Brain pericyte (primary cell): ENCODE measurements around the gene XXYLT1.
A peak's percentile ranks its signal among the peaks of the same experiment; 100 is the strongest.
"Not testable (repeated sequence)": the region's sequence is repeated elsewhere in the genome, so short reads cannot be mapped to it uniquely, and the experiment has no call there.

Experiments used
- DNase-seq: peaks from one replicate; pipeline ENCODE4 v3.0.0-alpha.2; 2012; ENCODE audit warnings: low read depth, low spot score

Gene XXYLT1

DNA sequence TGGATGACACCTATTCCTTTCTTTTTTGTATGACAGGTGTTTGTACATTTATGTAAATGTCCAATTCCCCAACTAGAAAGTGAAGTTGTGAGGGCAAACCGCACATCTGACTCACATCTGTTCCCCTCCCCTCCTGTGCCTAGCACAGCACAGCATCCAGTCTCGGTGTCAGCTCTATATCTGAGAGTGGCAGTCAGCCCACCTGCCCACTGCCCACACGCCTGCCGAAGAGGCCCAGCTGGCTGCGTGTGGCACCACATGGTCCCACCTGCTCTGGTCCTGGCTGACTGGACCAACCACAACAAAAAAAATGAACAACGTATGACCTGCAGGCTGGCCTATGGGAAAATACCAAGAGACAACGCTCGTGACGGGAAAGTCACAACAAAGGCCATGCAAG lies 62.8 kb downstream of the XXYLT1 start:
- no peak for DNase-seq

- DNase-seq = no peak
Observed at GRCh38 chr3:195207731-195208130, 63.2 kb downstream of the XXYLT1 start.

DNA sequence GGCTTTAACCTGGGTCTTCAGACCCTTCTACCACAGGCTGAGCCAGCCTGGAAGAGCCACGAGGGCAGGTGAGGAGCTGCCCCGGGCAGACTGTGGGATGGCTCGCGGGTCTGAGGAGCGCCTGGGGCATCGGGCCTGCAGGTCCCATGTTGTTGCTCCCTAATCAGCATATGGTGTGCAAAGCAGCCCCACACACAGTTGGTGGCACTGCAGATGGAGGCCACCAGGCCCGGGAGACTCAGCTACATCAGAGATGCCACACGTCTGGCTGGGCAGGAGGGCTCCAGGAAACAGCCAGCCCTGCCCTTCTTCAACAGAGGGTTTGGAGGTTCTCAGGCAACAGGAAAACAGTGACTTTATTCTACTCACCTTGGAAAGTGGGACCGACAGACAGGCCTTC lies 63.9 kb downstream of the XXYLT1 start:
- DNase-seq = no peak

DNA sequence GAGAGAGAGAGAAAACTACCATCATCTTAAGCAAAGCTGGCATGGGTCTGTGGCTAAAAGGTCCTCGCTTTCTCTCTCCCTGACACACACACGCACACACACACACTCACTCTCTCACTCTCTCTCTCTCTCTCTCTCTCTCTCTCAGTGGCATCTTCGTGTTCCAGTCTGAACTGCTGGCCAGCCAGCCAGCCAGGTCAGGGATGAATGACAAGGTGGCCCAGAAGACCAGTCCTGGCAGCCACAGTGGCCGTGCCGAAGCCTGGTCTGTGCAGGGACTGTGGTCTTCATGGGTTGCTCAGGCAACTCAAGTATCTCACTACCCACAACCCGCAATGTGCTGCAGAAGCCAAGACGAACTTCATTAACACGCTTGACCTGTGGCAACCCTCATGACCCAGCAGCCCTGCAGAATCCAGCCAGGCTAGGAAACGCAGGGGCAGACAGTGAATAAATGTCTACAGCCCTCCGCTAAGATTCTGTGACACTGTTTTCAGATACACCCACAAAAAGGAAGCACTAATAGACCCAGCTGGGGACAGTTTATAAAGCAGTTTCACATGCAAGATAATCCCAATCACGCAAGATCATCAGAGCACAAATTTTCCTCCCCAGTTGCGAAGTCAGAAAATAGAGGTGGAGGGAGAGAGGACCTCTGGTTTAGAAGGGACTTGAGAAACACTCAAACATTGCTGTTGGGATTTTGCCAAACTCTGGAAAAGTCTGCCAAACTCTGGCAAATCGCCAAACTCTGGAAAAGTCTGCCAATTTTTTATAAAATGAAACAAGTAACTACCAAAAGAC lies 66.4 kb downstream of the XXYLT1 start:
- peak; percentile 39 for DNase-seq

DNA sequence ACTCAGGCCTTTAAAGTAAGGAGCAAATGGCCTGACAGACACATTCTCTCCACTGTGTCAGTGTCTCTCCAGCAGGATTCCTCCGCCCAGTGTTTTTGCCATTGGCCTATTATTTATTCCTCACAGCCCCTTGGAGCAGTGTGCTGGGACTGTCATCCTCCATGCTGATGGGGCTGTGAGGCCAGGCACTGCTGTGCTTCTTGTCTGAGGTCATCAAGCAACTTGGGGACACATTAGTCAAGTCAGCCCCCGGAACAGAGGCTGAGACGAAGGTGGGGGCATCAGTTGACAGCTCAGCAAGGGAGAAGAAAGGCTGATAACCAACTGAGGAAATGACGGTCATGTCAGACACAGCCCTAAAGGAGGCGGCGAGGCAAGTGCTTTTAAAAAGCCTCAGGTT lies 67.4 kb downstream of the XXYLT1 start:
- DNase-seq = no peak

DNA sequence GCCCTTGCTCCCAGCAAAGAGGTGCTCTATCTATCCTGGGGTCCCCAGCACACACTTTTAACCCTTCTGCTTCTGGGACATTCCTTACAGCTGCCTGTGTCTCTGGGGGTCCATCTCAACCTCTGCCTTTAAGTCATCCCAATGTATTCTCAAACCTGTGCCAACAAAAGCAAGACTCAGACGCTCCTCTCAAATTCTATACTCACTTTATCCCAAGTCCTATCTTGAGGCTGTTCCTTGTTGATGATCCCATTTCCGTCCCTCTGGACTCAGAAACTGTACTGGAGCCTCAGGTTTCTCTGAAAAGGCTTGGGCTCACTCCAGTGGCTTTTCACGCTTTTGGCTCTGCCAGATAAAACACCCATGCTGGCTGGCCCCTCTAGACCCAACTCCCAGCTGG lies 69.7 kb downstream of the XXYLT1 start:
- no peak for DNase-seq

GRCh38 chr3:195200010-195200822 lies 70.7 kb downstream of the XXYLT1 start:
- no peak for DNase-seq

GRCh38 chr3:195198426-195199346 lies 72.3 kb downstream of the XXYLT1 start:
- DNase-seq = no peak

DNA sequence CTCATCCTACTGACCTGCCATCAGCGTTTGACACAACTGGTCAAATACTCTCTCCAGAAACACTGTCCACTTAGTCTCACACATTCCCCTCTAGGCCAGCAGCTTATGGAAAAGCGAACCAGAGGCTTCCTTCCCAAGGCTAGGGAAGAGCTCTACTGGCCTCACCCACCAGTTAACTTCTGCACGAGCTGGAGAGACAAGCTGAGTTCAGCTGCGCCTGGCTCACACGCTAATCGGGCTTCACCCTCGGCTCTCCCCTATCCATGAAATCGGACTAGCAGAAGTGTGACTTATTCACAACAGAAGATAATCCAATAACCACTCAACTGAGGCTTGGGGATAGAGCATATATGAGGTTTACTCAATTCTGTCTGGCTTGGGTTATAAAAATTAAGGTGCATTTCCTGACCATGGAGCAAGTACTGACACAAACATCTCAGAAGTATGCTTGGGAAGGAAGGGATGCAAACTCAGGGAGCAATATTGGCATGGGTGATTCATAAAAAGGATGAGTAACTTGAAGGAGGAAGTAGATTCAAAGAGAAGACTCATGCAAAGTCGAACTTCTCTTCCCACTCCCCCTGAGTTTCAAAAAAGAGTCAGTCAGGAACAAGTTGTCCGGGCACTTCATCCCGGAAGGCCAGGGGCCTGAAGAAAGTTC lies 73.1 kb downstream of the XXYLT1 start:
- no peak for DNase-seq

GRCh38 chr3:195196266-195196665 lies 74.7 kb downstream of the XXYLT1 start:
- peak; percentile 50 for DNase-seq

GRCh38 chr3:195195321-195196209 lies 75.4 kb downstream of the XXYLT1 start:
- no peak for DNase-seq

- DNase-seq = no peak
Observed at GRCh38 chr3:195194559-195195206, 76.3 kb downstream of the XXYLT1 start.

DNA sequence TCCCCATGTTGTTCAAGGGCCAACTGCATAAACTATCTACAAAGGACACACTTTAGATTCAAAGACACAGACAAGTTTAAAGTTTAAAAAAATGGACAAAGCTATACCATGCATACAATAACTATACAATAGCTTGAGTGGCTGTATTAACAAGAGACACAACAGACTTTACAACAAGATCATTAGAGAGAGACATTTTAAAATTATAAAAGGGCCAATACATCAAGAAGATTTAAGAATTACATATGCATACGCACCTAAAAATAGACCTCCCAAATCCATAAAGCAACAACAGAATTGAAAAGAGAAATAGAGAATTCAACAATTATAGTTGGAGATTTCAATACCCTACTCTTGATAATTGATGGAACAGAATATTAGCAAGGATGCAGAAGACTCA lies 79.4 kb downstream of the XXYLT1 start:
- DNase-seq = no peak

DNA sequence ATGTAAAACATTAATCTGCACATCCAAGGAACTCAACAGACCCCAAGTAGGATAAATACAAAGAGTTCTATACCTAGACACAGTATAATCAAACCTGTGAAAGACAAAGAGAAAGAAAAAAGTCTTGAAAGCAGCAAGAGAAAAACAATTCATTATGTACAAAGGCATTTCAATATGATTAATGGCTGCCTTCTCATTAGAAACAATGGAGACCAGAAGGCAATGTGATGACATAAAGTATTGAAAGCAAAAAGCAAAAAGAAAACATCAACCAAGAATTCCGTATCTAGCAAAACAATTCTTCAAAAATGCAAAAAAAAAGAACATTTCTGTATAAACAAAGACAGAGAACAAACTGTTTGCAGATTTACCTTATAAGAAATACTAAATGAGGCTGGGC lies 81.1 kb downstream of the XXYLT1 start:
- DNase-seq = no peak

GRCh38 chr3:195188426-195188927 lies 82.5 kb downstream of the XXYLT1 start:
- DNase-seq = no peak

GRCh38 chr3:195187609-195188425 lies 83.1 kb downstream of the XXYLT1 start:
- no peak for DNase-seq

DNA sequence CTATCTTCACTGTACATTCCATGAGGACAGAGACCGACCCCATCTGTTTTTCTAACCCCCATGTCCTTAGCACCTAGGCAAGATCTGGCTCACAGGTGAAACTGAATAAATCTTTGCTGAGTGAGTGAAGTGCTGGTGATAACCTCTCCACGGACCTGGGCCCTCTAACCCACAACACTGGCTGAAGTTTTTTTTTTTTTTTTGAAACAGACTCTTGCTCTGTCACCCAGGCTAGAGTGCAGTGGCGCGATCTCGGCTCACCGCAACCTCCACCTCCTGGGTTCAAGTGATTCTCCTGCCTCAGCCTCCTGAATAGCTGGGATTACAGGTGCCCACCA lies 84.3 kb downstream of the XXYLT1 start:
- DNase-seq = not testable (repeated sequence)

DNA sequence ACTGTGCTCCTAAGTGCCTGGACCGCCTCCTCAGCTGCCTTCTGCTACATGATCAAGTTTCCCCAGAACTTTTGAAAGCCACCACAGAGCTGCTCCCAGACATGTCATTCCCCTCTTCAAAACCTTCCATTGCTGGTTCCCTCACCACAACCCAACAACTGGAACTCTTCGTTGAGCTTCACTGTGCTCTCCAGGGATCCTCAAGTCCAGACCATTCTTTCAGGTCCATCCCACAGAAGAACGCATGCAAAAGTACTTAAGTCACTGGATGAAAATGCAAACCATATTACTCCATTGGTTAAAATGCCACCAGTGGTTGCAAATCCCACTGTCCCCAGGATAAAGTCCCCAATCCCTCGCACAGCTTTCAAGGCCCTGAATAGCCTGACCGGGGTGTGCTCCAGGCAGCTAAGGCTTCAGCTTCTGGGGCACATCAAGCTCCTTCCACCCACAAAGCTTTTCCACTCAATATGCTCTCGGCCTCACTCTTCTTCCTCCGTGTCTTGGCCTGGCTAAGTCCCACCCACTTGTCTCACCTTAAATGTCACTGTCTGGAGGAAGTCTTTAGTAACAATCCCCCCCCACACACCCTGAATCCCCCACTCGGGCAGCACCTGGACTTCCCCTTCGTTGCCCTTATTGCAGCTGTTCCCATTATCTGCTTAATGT lies 84.8 kb downstream of the XXYLT1 start:
- DNase-seq = no peak
